Adrenal gland (tissue), 5 donors: ENCODE results near the gene LUC7L.

Experiments used
- POLR2A ChIP-seq, 2 donors: fragments of 450-650 bp; IDR thresholded peaks; one replicate each; pipeline ENCODE4 v1.6.1; 2017; ENCODE audit warnings: antibody characterized with exemption in 2 of 2, mild to moderate bottlenecking in 2 of 2, moderate library complexity in 1 of 2
- TF ChIP-seq, protein P1 (sequence below), 6 experiments: fragments of 450-650 bp in 4 of 6; fragments of 200-600 bp in 2 of 6; sonication (generic) in 1 of 6; IDR thresholded peaks; 1 replicate in 5 of 6; 2 replicates in 1 of 6; pipeline versions ENCODE4 v1.5.1 to v1.8.0; 2016 to 2021; ENCODE audit warnings: antibody characterized with exemption in 6 of 6, mild to moderate bottlenecking in 2 of 6, moderate library complexity in 1 of 6
- donor health status: DM: no; HTN: no; CAD: no.

- TF ChIP-seq POLR2A (IDR thresholded peaks at IDR 0.05) = no peak
- TF ChIP-seq, protein P1, sequence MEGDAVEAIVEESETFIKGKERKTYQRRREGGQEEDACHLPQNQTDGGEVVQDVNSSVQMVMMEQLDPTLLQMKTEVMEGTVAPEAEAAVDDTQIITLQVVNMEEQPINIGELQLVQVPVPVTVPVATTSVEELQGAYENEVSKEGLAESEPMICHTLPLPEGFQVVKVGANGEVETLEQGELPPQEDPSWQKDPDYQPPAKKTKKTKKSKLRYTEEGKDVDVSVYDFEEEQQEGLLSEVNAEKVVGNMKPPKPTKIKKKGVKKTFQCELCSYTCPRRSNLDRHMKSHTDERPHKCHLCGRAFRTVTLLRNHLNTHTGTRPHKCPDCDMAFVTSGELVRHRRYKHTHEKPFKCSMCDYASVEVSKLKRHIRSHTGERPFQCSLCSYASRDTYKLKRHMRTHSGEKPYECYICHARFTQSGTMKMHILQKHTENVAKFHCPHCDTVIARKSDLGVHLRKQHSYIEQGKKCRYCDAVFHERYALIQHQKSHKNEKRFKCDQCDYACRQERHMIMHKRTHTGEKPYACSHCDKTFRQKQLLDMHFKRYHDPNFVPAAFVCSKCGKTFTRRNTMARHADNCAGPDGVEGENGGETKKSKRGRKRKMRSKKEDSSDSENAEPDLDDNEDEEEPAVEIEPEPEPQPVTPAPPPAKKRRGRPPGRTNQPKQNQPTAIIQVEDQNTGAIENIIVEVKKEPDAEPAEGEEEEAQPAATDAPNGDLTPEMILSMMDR (IDR thresholded peaks at IDR 0.05) = no peak
Observed at GRCh38 chr16:247027-247426, 17.8 kb upstream of the LUC7L start.
